GM13977 (cell line): ENCODE data around the gene PTPRE.

ENCODE experiments used
- DNase-seq: peaks from one replicate; pipeline ENCODE4 v3.0.0; 2012; ENCODE audit warnings: low spot score
- in situ Hi-C: fragments of 300-500 bp; cut with MboI; formaldehyde crosslinking; loops from one replicate; pipeline ENCODE4 v1.12.0; 2022; ENCODE audit warnings: low sequenced_read_pairs, low pct_unique_long_range_greater_than_20kb, mixed read lengths, inconsistent platforms; ENCODE audit not compliant: unreplicated experiment
- TF ChIP-seq, protein P1 (sequence below): IDR thresholded peaks from 2 replicates; pipeline ENCODE4 v1.5.1; 2012; ENCODE audit warnings: mild to moderate bottlenecking, control low read depth; ENCODE audit not compliant: insufficient read depth; ENCODE audit errors: extremely low read depth, missing control alignments

Gene PTPRE

DNA sequence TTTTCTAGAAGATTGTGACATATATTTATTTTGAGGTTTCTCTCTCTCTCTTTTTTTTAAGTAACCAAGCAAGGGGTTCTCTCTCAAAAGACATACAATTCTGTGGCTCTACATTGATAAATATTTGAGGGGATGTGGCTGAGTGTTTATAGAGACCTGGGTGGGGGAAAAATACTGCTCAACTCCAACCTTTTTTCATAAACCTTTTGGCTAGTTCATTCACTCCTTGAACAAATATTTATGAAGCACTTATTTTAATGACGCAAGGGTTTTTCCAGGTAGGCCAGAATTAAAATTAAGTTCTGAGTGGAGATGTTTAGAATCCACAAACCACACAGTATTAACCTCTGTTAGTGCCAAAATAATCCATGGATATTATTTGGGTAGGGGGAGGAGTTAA, 100.2 kb downstream of the PTPRE start:
- in situ Hi-C loops, result loop anchor here (25.0 kb wide), 1 partner anchor 295 kb away; no protein-coding TSS in a partner anchor
- TF ChIP-seq, protein P1, sequence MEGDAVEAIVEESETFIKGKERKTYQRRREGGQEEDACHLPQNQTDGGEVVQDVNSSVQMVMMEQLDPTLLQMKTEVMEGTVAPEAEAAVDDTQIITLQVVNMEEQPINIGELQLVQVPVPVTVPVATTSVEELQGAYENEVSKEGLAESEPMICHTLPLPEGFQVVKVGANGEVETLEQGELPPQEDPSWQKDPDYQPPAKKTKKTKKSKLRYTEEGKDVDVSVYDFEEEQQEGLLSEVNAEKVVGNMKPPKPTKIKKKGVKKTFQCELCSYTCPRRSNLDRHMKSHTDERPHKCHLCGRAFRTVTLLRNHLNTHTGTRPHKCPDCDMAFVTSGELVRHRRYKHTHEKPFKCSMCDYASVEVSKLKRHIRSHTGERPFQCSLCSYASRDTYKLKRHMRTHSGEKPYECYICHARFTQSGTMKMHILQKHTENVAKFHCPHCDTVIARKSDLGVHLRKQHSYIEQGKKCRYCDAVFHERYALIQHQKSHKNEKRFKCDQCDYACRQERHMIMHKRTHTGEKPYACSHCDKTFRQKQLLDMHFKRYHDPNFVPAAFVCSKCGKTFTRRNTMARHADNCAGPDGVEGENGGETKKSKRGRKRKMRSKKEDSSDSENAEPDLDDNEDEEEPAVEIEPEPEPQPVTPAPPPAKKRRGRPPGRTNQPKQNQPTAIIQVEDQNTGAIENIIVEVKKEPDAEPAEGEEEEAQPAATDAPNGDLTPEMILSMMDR, result no peak
- no peak for DNase-seq

DNA sequence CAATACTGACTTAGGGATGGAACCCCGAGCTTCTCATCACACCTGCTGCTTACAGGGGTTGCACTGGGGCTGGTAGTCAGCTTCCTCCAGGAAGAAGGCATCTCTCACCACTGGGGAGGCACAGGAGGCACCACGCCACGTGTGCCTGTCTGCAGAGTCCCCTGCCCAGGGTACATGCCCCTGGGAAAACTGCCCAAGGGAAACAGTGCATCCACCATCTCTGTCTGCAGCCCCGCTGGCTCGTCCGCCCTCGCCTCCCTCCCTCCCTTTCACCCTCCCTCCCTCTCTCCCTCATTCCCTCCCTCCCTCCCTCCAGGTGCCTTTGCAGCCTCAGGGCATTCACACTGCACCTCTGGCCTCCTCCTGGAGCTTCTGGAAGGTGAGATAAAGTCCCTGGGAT, 101.1 kb downstream of the PTPRE start:
- in situ Hi-C loops, result loop anchor here (25.0 kb wide), 1 partner anchor 296 kb away; no protein-coding TSS in a partner anchor
- TF ChIP-seq, protein P1, result no peak
- no peak for DNase-seq

GRCh38 chr10:128008521-128009250, 101.8 kb downstream of the PTPRE start:
- TF ChIP-seq, protein P1, result no peak
- in situ Hi-C loops, result loop anchor here (25.0 kb wide), 1 partner anchor 296 kb away; no protein-coding TSS in a partner anchor
- DNase-seq, result no peak

DNA sequence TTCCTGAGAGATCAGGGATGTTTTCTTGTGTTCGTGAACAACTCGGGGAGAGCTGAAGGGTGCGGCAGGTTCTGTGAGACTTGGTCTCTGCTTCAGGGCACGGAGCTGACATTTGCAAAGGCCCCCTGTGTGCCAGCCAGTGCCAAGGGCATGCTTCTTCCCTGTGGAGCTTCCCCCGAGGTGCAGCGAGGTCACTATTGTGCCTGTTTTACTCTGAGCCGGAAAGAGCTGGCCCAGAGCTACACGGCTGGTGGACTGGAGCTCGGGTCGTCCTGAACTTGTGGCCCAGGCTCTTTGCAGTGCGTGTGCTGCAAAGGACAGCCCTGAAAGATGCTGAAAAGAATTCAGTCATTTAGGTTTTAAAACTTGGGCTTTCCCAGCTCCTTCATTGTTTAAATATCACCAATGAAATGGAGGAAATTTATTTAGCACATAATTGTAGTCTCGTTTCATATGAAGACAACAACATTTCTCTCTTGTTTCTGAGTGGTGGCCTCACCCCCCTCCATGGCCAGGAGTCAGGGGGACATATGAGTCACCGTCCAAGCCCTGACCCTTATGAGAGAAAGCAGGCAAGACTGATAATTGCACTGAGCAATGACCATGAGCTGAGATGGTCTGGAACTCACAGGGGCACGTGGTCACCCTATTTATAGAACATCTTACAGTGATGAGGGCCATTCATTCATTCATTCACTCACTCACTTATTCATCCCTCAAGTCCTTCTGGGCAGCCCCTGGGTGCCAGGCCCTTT, 102.6 kb downstream of the PTPRE start:
- DNase-seq, result no peak
- in situ Hi-C loops, result loop anchor here (25.0 kb wide), 1 partner anchor 297 kb away; no protein-coding TSS in a partner anchor
- TF ChIP-seq, protein P1, result no peak

DNA sequence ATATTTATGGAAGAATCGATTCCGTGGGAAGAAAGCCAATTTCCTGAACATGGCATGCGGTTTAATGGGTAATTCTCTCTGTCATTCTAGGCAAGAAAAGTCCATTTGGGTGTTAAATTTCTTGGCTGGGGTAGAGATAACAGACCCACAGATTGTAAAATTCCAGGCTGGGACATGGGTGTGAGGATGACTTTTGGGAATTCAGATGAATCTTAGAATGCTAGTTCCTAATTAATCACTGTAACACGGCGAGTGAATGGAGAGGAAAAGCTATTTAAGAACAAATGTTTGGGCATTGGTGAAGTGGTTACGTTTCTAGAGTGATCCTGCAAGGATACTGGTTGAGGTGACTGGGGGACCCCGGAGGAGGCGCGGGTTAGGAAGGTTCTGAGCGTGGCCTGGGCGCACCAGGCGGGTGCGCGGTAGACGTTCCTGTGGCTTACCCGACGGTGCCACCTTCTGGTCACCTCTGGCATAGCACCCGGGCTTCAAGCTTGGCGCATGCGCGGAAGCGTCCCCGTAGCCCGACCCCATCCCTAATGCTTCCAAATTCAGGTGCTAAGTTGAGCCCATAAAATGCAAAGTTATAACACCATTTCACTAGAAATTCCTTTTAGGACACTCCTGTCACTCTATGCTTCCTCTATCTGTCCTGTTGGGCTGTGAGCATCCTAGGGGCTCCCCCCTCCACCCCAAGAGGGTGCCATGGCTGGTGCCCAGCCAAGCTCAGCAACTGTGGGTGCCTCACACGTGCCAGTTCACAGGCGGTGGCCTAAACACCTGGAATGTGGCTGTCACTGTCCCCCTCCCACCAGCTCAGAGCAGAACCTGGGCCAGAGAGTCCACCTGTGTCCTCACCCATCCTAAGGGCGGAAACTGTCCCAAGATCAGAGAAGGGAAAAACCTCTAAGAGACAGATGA, 104.4 kb downstream of the PTPRE start:
- TF ChIP-seq, protein P1, result peak; percentile 98
- peak; percentile 90 for DNase-seq
- in situ Hi-C loops, result loop anchor here (25.0 kb wide), 1 partner anchor 299 kb away; no protein-coding TSS in a partner anchor

DNA sequence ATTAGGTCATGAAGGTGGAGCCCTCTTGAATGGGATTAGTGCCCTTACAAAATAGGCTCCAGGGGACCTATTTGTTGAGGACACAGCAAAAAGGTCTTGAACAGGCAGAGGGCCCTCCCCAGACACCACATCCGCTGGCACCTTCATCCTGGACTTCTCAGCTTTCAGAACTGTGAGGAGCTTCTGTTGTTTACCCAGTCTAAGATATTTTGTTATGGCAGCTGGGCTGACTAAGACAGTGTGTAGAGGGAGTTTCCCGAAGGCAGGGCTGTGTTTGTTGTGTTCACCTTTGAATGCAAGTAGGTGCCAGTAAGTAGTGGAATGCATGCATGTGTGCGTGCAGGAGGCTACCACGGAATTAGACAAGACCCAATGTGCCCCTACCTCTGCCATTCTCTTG, 106.7 kb downstream of the PTPRE start:
- in situ Hi-C loops, result loop anchor here (25.0 kb wide), 1 partner anchor 301 kb away; no protein-coding TSS in a partner anchor
- no peak for DNase-seq
- TF ChIP-seq, protein P1, result no peak
